SK-N-SH (cell line): Measurements from ENCODE around the gene AMN1. TPM values are rescaled to one million over a fixed set of nuclear protein-coding genes. Genes with fewer than 3 reads are reported as not detected.
"Not testable (repeated sequence)": the region's sequence is repeated elsewhere in the genome, so short reads cannot be mapped to it uniquely, and the experiment has no call there.

ENCODE experiments used
- CTCF ChIA-PET: fragments of 300-600, 350-600 bp; formaldehyde crosslinking; extraction: SDS; loops from one replicate; lab custom pipeline; 2021; lab: Yijun Ruan, JAX
- POLR2A ChIA-PET: fragments of 350-600 bp; sonication (Branson Sonifier 250); formaldehyde crosslinking; extraction: SDS; loops from one replicate; lab custom pipeline; 2020; ENCODE audit warnings: antibody characterized with exemption, inconsistent platforms; lab: Yijun Ruan, JAX
- DNase-seq: peaks from one replicate; pipeline ENCODE4 v3.0.0; 2012
- H2AFZ ChIP-seq: fragments of 200-600 bp; sonication (generic); 2 replicates; pipeline ENCODE4 v1.8.1; 2016; ENCODE audit warnings: antibody characterized with exemption, mild to moderate bottlenecking, low read depth
- H3F3A ChIP-seq: fragments of 200-600 bp; sonication (generic); replicated peaks from 2 replicates; pipeline ENCODE3; 2016; ENCODE audit warnings: antibody characterized with exemption, mild to moderate bottlenecking; ENCODE audit not compliant: insufficient read depth
- H3K27ac ChIP-seq, 2 experiments: fragments of 200-500 bp in 1 of 2; fragments of 200-600 bp in 1 of 2; sonication (Bioruptor generic) in 1 of 2; sonication (generic), shearing (Covaris generic) in 1 of 2; 2 replicates each; pipeline versions ENCODE4 v1.5.1 to v1.6.1; 2014 to 2016; ENCODE audit warnings: low read depth in 2 of 2, inconsistent platforms in 1 of 2, low read length in 1 of 2, mild to moderate bottlenecking in 1 of 2, mixed read lengths in 1 of 2
- H3K27me3 ChIP-seq: fragments of 200-600 bp; sonication (generic), shearing (Covaris generic); 2 replicates; pipeline ENCODE4 v1.6.1; 2016; ENCODE audit warnings: mixed run types; ENCODE audit not compliant: insufficient read depth
- H3K36me3 ChIP-seq, 2 experiments: fragments of 200-500 bp in 1 of 2; fragments of 200-600 bp in 1 of 2; sonication (Bioruptor generic) in 1 of 2; sonication (generic) in 1 of 2; replicated peaks in 1 of 2; 2 replicates each; pipeline versions ENCODE3 to v1.5.1; 2014 to 2016; ENCODE audit warnings: low read length in 1 of 2, mild to moderate bottlenecking in 1 of 2; ENCODE audit not compliant: insufficient read depth in 2 of 2, control insufficient read depth in 1 of 2
- H3K4me1 ChIP-seq, 2 experiments: fragments of 200-500 bp in 1 of 2; fragments of 200-600 bp in 1 of 2; sonication (Bioruptor generic) in 1 of 2; sonication (generic), shearing (Covaris generic) in 1 of 2; 2 replicates each; pipeline versions ENCODE4 v1.5.1 to v1.6.1; 2014 to 2016; ENCODE audit warnings: low read depth in 1 of 2, low read length in 1 of 2, mixed run types in 1 of 2; ENCODE audit not compliant: insufficient read depth in 2 of 2, control insufficient read depth in 1 of 2
- H3K4me2 ChIP-seq: fragments of 200-600 bp; sonication (generic), shearing (Covaris generic); 2 replicates; pipeline ENCODE4 v1.6.1; 2017; ENCODE audit warnings: mixed run types
- H3K4me3 ChIP-seq, 2 experiments: fragments of 200-500 bp in 1 of 2; fragments of 200-600 bp in 1 of 2; sonication (Bioruptor generic) in 1 of 2; sonication (generic), shearing (Covaris generic) in 1 of 2; 2 replicates each; pipeline versions ENCODE4 v1.5.1 to v1.8.1; 2014 to 2016; ENCODE audit warnings: low read depth in 2 of 2, inconsistent platforms in 1 of 2, low read length in 1 of 2, mild to moderate bottlenecking in 1 of 2, mixed read lengths in 1 of 2, moderate library complexity in 1 of 2
- H3K79me2 ChIP-seq: fragments of 200-600 bp; sonication (generic); 2 replicates; pipeline ENCODE4 v1.8.1; 2017; ENCODE audit warnings: mild to moderate bottlenecking; ENCODE audit not compliant: insufficient read depth
- H3K9ac ChIP-seq: fragments of 200-600 bp; sonication (generic); 2 replicates; pipeline ENCODE4 v1.6.1; 2017; ENCODE audit warnings: mixed run types
- H3K9me2 ChIP-seq: fragments of 200-600 bp; sonication (generic); 2 replicates; pipeline ENCODE4 v1.6.1; 2017; ENCODE audit warnings: mixed run types
- H3K9me3 ChIP-seq: fragments of 200-600 bp; sonication (generic); 2 replicates; pipeline ENCODE4 v1.6.1; 2017; ENCODE audit warnings: mixed run types, mild to moderate bottlenecking, moderate library complexity
- H4K20me1 ChIP-seq: fragments of 200-600 bp; sonication (generic); 2 replicates; pipeline ENCODE4 v1.6.1; 2017; ENCODE audit warnings: mild to moderate bottlenecking, mixed run types; ENCODE audit not compliant: insufficient read depth
- FOXM1 ChIP-seq: IDR thresholded peaks from 2 replicates; pipeline ENCODE4 v1.4.0; 2012; ENCODE audit warnings: low read depth, mild to moderate bottlenecking
- MAX ChIP-seq: IDR thresholded peaks from 2 replicates; pipeline ENCODE4 v1.4.0; 2012; ENCODE audit warnings: low read depth
- REST ChIP-seq: IDR thresholded peaks from 2 replicates; pipeline ENCODE4 v1.6.1; 2012; ENCODE audit warnings: mild to moderate bottlenecking, low read depth, low read length, moderate library complexity
- RFX5 ChIP-seq: IDR thresholded peaks from 2 replicates; pipeline ENCODE4 v1.6.1; 2012; ENCODE audit warnings: mild to moderate bottlenecking, improper control_type of control experiment, low read length
- USF1 ChIP-seq: IDR thresholded peaks from 2 replicates; pipeline ENCODE4 v1.4.0; 2012; ENCODE audit warnings: low read depth, borderline replicate concordance
- USF2 ChIP-seq: fragments of 150-350 bp; IDR thresholded peaks from 2 replicates; pipeline ENCODE4 v1.6.1; 2017; ENCODE audit warnings: antibody characterized with exemption, low read length, low read depth, borderline replicate concordance
- WGBS: methylation state at CpG from one replicate; pipeline ENCODE4 v1.1.6; 2017; ENCODE audit warnings: low lambda C conversion rate; 5-methylcytosine and 5-hydroxymethylcytosine counted together
- polyA plus RNA-seq, 3 experiments: library from polyadenylated mRNA; depleted of rRNA; stranded (reverse); fragments of >200 nt; gene quantifications; 2 replicates each; pipeline ENCODE4 v1.2.3, GENCODE V29; 2012

AMN1 gene
- polyA plus RNA-seq, 1 of the 3 experiments (the other 2 are of a cell fraction): 8.6 TPM

GRCh38 chr12:31672521-31672920 lies 56.3 kb downstream of the AMN1 start:
- H2AFZ ChIP-seq: no peak overlapping the region
- H3K4me3 ChIP-seq: no peak overlapping the region
- no peak for TF ChIP-seq RFX5
- no peak for TF ChIP-seq REST
- no peak for TF ChIP-seq MAX
- TF ChIP-seq FOXM1: no peak
- no peak for TF ChIP-seq USF2
- no peak for TF ChIP-seq USF1
- H3K36me3 ChIP-seq: peaks cover 0 to 26% of the 10 kb centered on the region in 2 experiments
- peaks cover 8% of the 10 kb centered on the region; the same call in 1 of the 2 replicates for H3K9me3 ChIP-seq
- no peak for DNase-seq
- no peaks in the 10 kb centered on the region for H3K79me2 ChIP-seq
- ChIA-PET CTCF (no interaction called here), POLR2A (no interaction called here)
- no peaks in the 10 kb centered on the region for H3K27me3 ChIP-seq
- H3K4me2 ChIP-seq: no peak overlapping the region
- no peaks in the 10 kb centered on the region for H4K20me1 ChIP-seq
- peaks cover 3% of the 10 kb centered on the region for H3F3A ChIP-seq
- H3K4me1 ChIP-seq: no peaks in the 10 kb centered on the region
- H3K9ac ChIP-seq: no peak overlapping the region
- no peaks in the 10 kb centered on the region for H3K9me2 ChIP-seq
- H3K27ac ChIP-seq: no peak overlapping the region
- WGBS: 94% methylated on average over 4 of the region's 4 CpGs

- POLR2A ChIA-PET: not testable (repeated sequence)
Measured at GRCh38 chr12:31669582-31669981, 59.2 kb downstream of the AMN1 start.

More at GRCh38 chr12:31669582-31669981, 59.2 kb downstream of the AMN1 start:
- H3K27me3 ChIP-seq, H2AFZ ChIP-seq, H3F3A ChIP-seq, H3K9ac ChIP-seq, H3K27ac ChIP-seq, H3K9me3 ChIP-seq, H3K4me3 ChIP-seq, DNase-seq, H3K79me2 ChIP-seq, H3K9me2 ChIP-seq, H3K4me1 ChIP-seq, H4K20me1 ChIP-seq, H3K4me2 ChIP-seq: not testable (repeated sequence)
- 65% methylated on average over 2 of the region's 2 CpGs for WGBS
- H3K36me3 ChIP-seq: peaks cover 0 to 32% of the 10 kb centered on the region in 2 experiments
- CTCF ChIA-PET: interaction anchor here (1.2 to 1.3 kb wide), 2 partner anchors 248 to 267 kb away, joined by 3 read pairs; no protein-coding TSS in a partner anchor
